GM18502 (cell line): Measurements from ENCODE around the gene APBA1.

ENCODE experiments used
- ATAC-seq: cut with Tn5 transposase; IDR thresholded peaks from one replicate; pipeline ENCODE4 v1.9.1; 2021; ENCODE audit warnings: mild to moderate bottlenecking; ENCODE audit not compliant: unreplicated experiment, poor library complexity

The APBA1 gene

GRCh38 chr9:69658987-69659675 is 13.0 kb downstream of the APBA1 start:
- no peak for ATAC-seq

- ATAC-seq = no peak
Measured at GRCh38 chr9:69657269-69657668, 14.9 kb downstream of the APBA1 start.

GRCh38 chr9:69655065-69655464 is 17.1 kb downstream of the APBA1 start:
- no peak for ATAC-seq

- ATAC-seq = no peak
Measured at GRCh38 chr9:69653261-69653660, 18.9 kb downstream of the APBA1 start.

- ATAC-seq = no peak
Measured at GRCh38 chr9:69649566-69650250, 22.5 kb downstream of the APBA1 start.

- ATAC-seq = no peak
Measured at GRCh38 chr9:69647804-69648203, 24.4 kb downstream of the APBA1 start.

GRCh38 chr9:69646810-69647209 is 25.4 kb downstream of the APBA1 start:
- ATAC-seq = no peak

GRCh38 chr9:69645488-69645887 is 26.7 kb downstream of the APBA1 start:
- ATAC-seq = no peak

- no peak for ATAC-seq
Measured at GRCh38 chr9:69643098-69643497, 29.1 kb downstream of the APBA1 start.

- ATAC-seq = no peak
Measured at GRCh38 chr9:69637817-69638200, 34.4 kb downstream of the APBA1 start.

- ATAC-seq = no peak
Measured at GRCh38 chr9:69637193-69637816, 34.9 kb downstream of the APBA1 start.

GRCh38 chr9:69633716-69634115 is 38.5 kb downstream of the APBA1 start:
- no peak for ATAC-seq

- ATAC-seq = no peak
Measured at GRCh38 chr9:69632768-69633167, 39.4 kb downstream of the APBA1 start.

GRCh38 chr9:69627281-69627680 is 44.9 kb downstream of the APBA1 start:
- no peak for ATAC-seq

- no peak for ATAC-seq
Measured at GRCh38 chr9:69623276-69623675, 48.9 kb downstream of the APBA1 start.

GRCh38 chr9:69622676-69623075 is 49.5 kb downstream of the APBA1 start:
- ATAC-seq = no peak

- ATAC-seq = no peak
Measured at GRCh38 chr9:69621730-69622460, 50.3 kb downstream of the APBA1 start.

- ATAC-seq = no peak
Measured at GRCh38 chr9:69620731-69621130, 51.4 kb downstream of the APBA1 start.

GRCh38 chr9:69619233-69619632 is 52.9 kb downstream of the APBA1 start:
- ATAC-seq = no peak

GRCh38 chr9:69617006-69617405 is 55.2 kb downstream of the APBA1 start:
- no peak for ATAC-seq

GRCh38 chr9:69615880-69616279 is 56.3 kb downstream of the APBA1 start:
- ATAC-seq = no peak
